Keratinocyte (primary cell): ENCODE data around the gene DCAF11. TPM values are rescaled to one million over a fixed set of nuclear protein-coding genes. Genes with fewer than 3 reads are reported as not detected.

Source experiments
- DNase-seq: peaks from one replicate; pipeline ENCODE4 v3.0.0-alpha.2; 2011; ENCODE audit warnings: low read depth, missing footprints, low spot score
- FAIRE-seq: peaks from 2 replicates; lab custom pipeline; 2011; peaks lifted over from hg19 to GRCh38; lab: Jason Lieb, UNC
- H2AFZ ChIP-seq: 2 replicates; pipeline ENCODE4 v1.6.0; 2012; ENCODE audit warnings: low read length, control low read depth, inconsistent platforms; ENCODE audit not compliant: control insufficient read depth
- H3K27ac ChIP-seq: 2 replicates; pipeline ENCODE4 v1.5.1; 2011; ENCODE audit warnings: low read length; ENCODE audit not compliant: control insufficient read depth, insufficient read depth
- H3K27me3 ChIP-seq: 3 replicates; pipeline ENCODE4 v1.6.0; 2011; ENCODE audit warnings: low read length; ENCODE audit not compliant: control insufficient read depth, insufficient read depth; ENCODE audit errors: extremely low read depth
- H3K36me3 ChIP-seq, 2 experiments: 2 replicates in 1 of 2; 3 replicates in 1 of 2; pipeline ENCODE4 v1.5.1; 2011; ENCODE audit warnings: low read length in 2 of 2, mild to moderate bottlenecking in 1 of 2; ENCODE audit not compliant: control insufficient read depth in 2 of 2, insufficient read depth in 2 of 2; ENCODE audit errors: extremely low read depth in 1 of 2
- H3K4me1 ChIP-seq: 3 replicates; pipeline ENCODE4 v1.5.1; 2011; ENCODE audit warnings: low read length; ENCODE audit not compliant: control insufficient read depth, insufficient read depth; ENCODE audit errors: extremely low read depth
- H3K4me2 ChIP-seq: 3 replicates; pipeline ENCODE4 v1.6.0; 2011; ENCODE audit warnings: low read depth, low read length; ENCODE audit not compliant: control insufficient read depth, insufficient read depth; ENCODE audit errors: extremely low read depth
- H3K4me3 ChIP-seq, 3 experiments: fragments of 200-600 bp in 1 of 3; sonication (generic) in 1 of 3; 2 replicates in 2 of 3; 3 replicates in 1 of 3; pipeline ENCODE4 v1.5.1; 2011 to 2016; ENCODE audit warnings: low read length in 3 of 3, mild to moderate bottlenecking in 3 of 3, control low read depth in 2 of 3, inconsistent platforms in 1 of 3, low read depth in 1 of 3, mixed read lengths in 1 of 3, mixed run types in 1 of 3, moderate library complexity in 1 of 3; ENCODE audit not compliant: control insufficient read depth in 2 of 3, insufficient read depth in 2 of 3; ENCODE audit errors: extremely low read depth in 1 of 3
- H3K79me2 ChIP-seq: 2 replicates; pipeline ENCODE4 v1.6.0; 2012; ENCODE audit warnings: low read length; ENCODE audit not compliant: control insufficient read depth, insufficient read depth
- H3K9ac ChIP-seq: 3 replicates; pipeline ENCODE4 v1.6.0; 2011; ENCODE audit warnings: low read length; ENCODE audit not compliant: control insufficient read depth, insufficient read depth; ENCODE audit errors: extremely low read depth
- H3K9me1 ChIP-seq: 3 replicates; pipeline ENCODE4 v1.6.0; 2011; ENCODE audit warnings: low read length; ENCODE audit not compliant: control insufficient read depth, insufficient read depth; ENCODE audit errors: extremely low read depth
- H3K9me3 ChIP-seq: 2 replicates; pipeline ENCODE4 v1.5.1; 2012; ENCODE audit warnings: low read depth, low read length; ENCODE audit not compliant: control insufficient read depth
- H4K20me1 ChIP-seq: 3 replicates; pipeline ENCODE4 v1.6.0; 2011; ENCODE audit warnings: low read length; ENCODE audit not compliant: control insufficient read depth, insufficient read depth; ENCODE audit errors: extremely low read depth
- CTCF ChIP-seq, 3 experiments: IDR thresholded peaks in 1 of 3; conservative IDR thresholded peaks in 1 of 3; optimal IDR thresholded peaks in 1 of 3; 2 replicates in 2 of 3; 3 replicates in 1 of 3; pipeline versions ENCODE3 to v1.5.1; 2011; ENCODE audit warnings: low read length in 3 of 3, mild to moderate bottlenecking in 3 of 3, moderate library complexity in 2 of 3, control low read depth in 1 of 3, inconsistent platforms in 1 of 3; ENCODE audit not compliant: insufficient read depth in 2 of 3; ENCODE audit errors: extremely low read depth in 1 of 3
- EZH2 ChIP-seq: IDR thresholded peaks from one replicate; pipeline ENCODE4 v1.6.1; 2012; ENCODE audit warnings: inconsistent platforms, mild to moderate bottlenecking, low read length, moderate library complexity
- dilution Hi-C: fragments of 300-500 bp; cut with MboI; formaldehyde crosslinking; loops from one replicate; pipeline ENCODE4 v1.7.0; 2020; ENCODE audit warnings: low sequenced_read_pairs; ENCODE audit not compliant: extremely low pct_ligation_motif_present
- polyA plus RNA-seq, 5 experiments: library from polyadenylated mRNA; depleted of rRNA in 3 of 5; stranded (reverse) in 3 of 5; stranded (forward) in 1 of 5; unstranded in 1 of 5; fragments of >200 nt; gene quantifications; 1 replicate in 1 of 5; 2 replicates in 3 of 5; 3 replicates in 1 of 5; pipeline versions ENCODE4 v1.2.1 to v1.2.3, GENCODE V29; 2011 to 2012; ENCODE audit warnings: missing spikeins in 2 of 5, low read depth in 1 of 5, low replicate concordance in 1 of 5
- small RNA-seq, 3 experiments: library from RNA; depleted of rRNA; stranded (forward); fragments of <200 nt; gene quantifications; one replicate each; pipeline ENCODE3, GENCODE V24; 2012; ENCODE audit warnings: low read depth in 3 of 3, low replicate concordance in 1 of 3; ENCODE audit not compliant: insufficient read length in 3 of 3

DCAF11 gene
- polyA plus RNA-seq, 1 donor (not counting 4 experiments of a cell fraction or from before 2014, with no cell fraction given), result 25.9 TPM

GRCh38 chr14:24172871-24173281, 58.3 kb downstream of the DCAF11 start:
- DNase-seq (no peak), FAIRE-seq (no peak)
- Histone ChIP-seq H3K4me3 (no peak overlapping the region), H3K27ac (no peak overlapping the region), H2AFZ (no peak overlapping the region), H3K4me2 (no peak overlapping the region), H4K20me1 (no peaks in the 10 kb centered on the region), H3K9ac (no peak overlapping the region), H3K4me1 (no peaks in the 10 kb centered on the region), H3K9me1 (no peaks in the 10 kb centered on the region), H3K27me3 (no peaks in the 10 kb centered on the region), H3K9me3 (no peaks in the 10 kb centered on the region), H3K79me2 (no peaks in the 10 kb centered on the region), H3K36me3 (peaks cover 10 to 32% of the 10 kb centered on the region in 2 experiments)
- TF ChIP-seq CTCF (optimal IDR thresholded peaks at IDR 0.05 in 1 of 3, IDR thresholded peaks at IDR 0.05 in 1 of 3, conservative IDR thresholded peaks at IDR 0.05 in 1 of 3; ENCODE audit: extremely low read depth in 1 of 3, insufficient read depth in 2 of 3, low read length in 3 of 3), result no peak
- TF ChIP-seq EZH2, result no peak
- dilution Hi-C loops, result no loop called here

Small RNA genes within 50 kb of the gene (small RNA-seq; reads per million reads assigned to genes)
- gene IRF9, result 0 reads per million in 3 experiments
- gene RNA5SP383, result 0 to 0.25 (median 0.07) reads per million in 3 experiments

Other genes with a start within 250 kb of the DCAF11 start
- 21.2 to 28.3 TPM (median 22.8 TPM) in 3 replicates for gene DHRS4, start 161.0 kb upstream of the DCAF11 start, polyA plus RNA-seq
- gene DHRS4L2, start 125.8 kb upstream of the DCAF11 start, polyA plus RNA-seq, result 16.3 to 22.8 TPM (median 18.1 TPM) in 3 replicates
- gene CARMIL3, start 62.8 kb upstream of the DCAF11 start, polyA plus RNA-seq, result 0.02 to 0.76 TPM (median 0.12 TPM) in 3 replicates
- not detected in 3 replicates for gene CPNE6, start 43.2 kb upstream of the DCAF11 start, polyA plus RNA-seq
- gene PCK2, start 20.5 kb upstream of the DCAF11 start, polyA plus RNA-seq, result 16.6 to 22.9 TPM (median 19.1 TPM) in 3 replicates
- 0.29 to 0.72 TPM (median 0.39 TPM) in 3 replicates for gene NRL, start 172 bp downstream of the DCAF11 start, polyA plus RNA-seq
- gene FITM1, start 15.9 kb downstream of the DCAF11 start, polyA plus RNA-seq, result 0.13 TPM in 1 of 3 replicates, not detected in the others
- 46.7 to 176 TPM (median 75.1 TPM) in 3 replicates for gene PSME1, start 21.4 kb downstream of the DCAF11 start, polyA plus RNA-seq
- 9.5 to 14.2 TPM (median 11.0 TPM) in 3 replicates for gene EMC9, start 26.8 kb downstream of the DCAF11 start, polyA plus RNA-seq
- 156 to 161 TPM (median 158 TPM) in 3 replicates for gene PSME2, start 31.8 kb downstream of the DCAF11 start, polyA plus RNA-seq
- 17.4 to 23.0 TPM (median 19.8 TPM) in 3 replicates for gene RNF31, start 32.7 kb downstream of the DCAF11 start, polyA plus RNA-seq
- gene IRF9, start 46.5 kb downstream of the DCAF11 start, polyA plus RNA-seq, result 117 to 126 TPM (median 117 TPM) in 3 replicates
- 6.0 to 9.2 TPM (median 6.3 TPM) in 3 replicates for gene REC8, start 57.3 kb downstream of the DCAF11 start, polyA plus RNA-seq
- gene IPO4, start 74.0 kb downstream of the DCAF11 start, polyA plus RNA-seq, result 10.0 to 32.3 TPM (median 18.6 TPM) in 3 replicates
- 19.2 to 56.6 TPM (median 38.2 TPM) in 3 replicates for gene TM9SF1, start 80.7 kb downstream of the DCAF11 start, polyA plus RNA-seq
- gene TSSK4, start 90.9 kb downstream of the DCAF11 start, polyA plus RNA-seq, result 0.09 TPM in 1 of 3 replicates, not detected in the others
- gene CHMP4A, start 98.7 kb downstream of the DCAF11 start, polyA plus RNA-seq, result 48.0 to 86.6 TPM (median 54.5 TPM) in 3 replicates
- 7.0 to 7.5 TPM (median 7.3 TPM) in 3 replicates for gene MDP1, start 101.3 kb downstream of the DCAF11 start, polyA plus RNA-seq
- 458 to 509 TPM (median 499 TPM) in 3 replicates for gene NEDD8, start 117.6 kb downstream of the DCAF11 start, polyA plus RNA-seq
- 84.1 to 90.0 TPM (median 84.6 TPM) in 3 replicates for gene GMPR2, start 118.2 kb downstream of the DCAF11 start, polyA plus RNA-seq
- 43.5 to 107 TPM (median 54.3 TPM) in 3 replicates for gene TINF2, start 127.8 kb downstream of the DCAF11 start, polyA plus RNA-seq
- gene TGM1, start 148.4 kb downstream of the DCAF11 start, polyA plus RNA-seq, result 13.5 to 77.5 TPM (median 16.1 TPM) in 3 replicates
- gene RABGGTA, start 156.8 kb downstream of the DCAF11 start, polyA plus RNA-seq, result 29.0 to 47.2 TPM (median 40.9 TPM) in 3 replicates
- 65.1 to 130 TPM (median 75.0 TPM) in 3 replicates for gene DHRS1, start 185.0 kb downstream of the DCAF11 start, polyA plus RNA-seq
- gene NOP9, start 185.1 kb downstream of the DCAF11 start, polyA plus RNA-seq, result 16.5 to 25.3 TPM (median 19.9 TPM) in 3 replicates
- gene CIDEB, start 193.2 kb downstream of the DCAF11 start, polyA plus RNA-seq, result 2.4 to 3.7 TPM (median 2.6 TPM) in 3 replicates
- gene LTB4R2, start 195.4 kb downstream of the DCAF11 start, polyA plus RNA-seq, result 5.4 to 13.4 TPM (median 7.9 TPM) in 3 replicates
- 8.6 to 20.4 TPM (median 14.6 TPM) in 3 replicates for gene LTB4R, start 196.7 kb downstream of the DCAF11 start, polyA plus RNA-seq
- 0.21 to 0.44 TPM (median 0.23 TPM) in 3 replicates for gene ADCY4, start 220.3 kb downstream of the DCAF11 start, polyA plus RNA-seq
- 7.3 to 10.7 TPM (median 8.0 TPM) in 3 replicates for gene RIPK3, start 225.2 kb downstream of the DCAF11 start, polyA plus RNA-seq